ENCODE data around the gene FRS3.
"Not testable (repeated sequence)": the region's sequence is repeated elsewhere in the genome, so short reads cannot be mapped to it uniquely, and the experiment has no call there.

Gene FRS3, protein sequence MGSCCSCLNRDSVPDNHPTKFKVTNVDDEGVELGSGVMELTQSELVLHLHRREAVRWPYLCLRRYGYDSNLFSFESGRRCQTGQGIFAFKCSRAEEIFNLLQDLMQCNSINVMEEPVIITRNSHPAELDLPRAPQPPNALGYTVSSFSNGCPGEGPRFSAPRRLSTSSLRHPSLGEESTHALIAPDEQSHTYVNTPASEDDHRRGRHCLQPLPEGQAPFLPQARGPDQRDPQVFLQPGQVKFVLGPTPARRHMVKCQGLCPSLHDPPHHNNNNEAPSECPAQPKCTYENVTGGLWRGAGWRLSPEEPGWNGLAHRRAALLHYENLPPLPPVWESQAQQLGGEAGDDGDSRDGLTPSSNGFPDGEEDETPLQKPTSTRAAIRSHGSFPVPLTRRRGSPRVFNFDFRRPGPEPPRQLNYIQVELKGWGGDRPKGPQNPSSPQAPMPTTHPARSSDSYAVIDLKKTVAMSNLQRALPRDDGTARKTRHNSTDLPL

DNA sequence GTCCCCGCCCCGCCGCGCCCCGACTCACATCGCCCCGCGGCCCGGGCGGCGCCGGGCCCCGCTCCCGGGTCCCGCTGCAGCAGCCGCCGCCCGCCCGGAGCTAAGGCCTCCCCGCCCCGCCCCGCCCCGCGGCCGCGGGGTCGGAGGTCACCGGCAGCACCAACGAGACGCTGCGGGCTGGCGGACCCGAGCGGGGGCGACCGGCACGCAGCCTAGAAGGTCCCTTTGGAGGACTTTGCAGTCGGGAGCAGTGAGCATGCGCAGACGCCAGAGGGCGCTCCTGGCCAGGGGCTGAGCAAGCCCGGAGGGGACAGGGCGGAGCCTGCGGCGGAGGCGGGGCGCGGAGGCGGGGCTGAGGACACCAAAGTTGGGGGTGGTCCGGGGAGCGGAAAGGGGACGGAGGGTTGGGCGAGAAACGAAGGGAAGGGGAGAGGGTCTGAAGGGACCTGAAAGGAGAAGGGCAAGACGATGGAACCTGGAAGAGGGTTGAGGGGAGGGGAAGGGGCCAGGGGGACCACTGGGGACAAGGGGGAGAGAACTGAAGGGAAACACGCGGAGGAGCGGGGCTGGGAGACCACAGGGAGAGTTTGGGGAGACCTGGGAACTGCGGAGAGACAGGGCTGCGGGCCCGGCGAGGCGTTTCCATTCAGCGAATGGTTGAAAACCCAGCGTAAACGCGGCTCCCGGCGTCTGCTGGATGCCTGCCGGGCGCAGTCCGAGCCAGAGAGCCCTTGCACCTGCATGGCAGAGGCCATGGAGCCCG lies at the start of gene FRS3:
Gene FRS3 (minus strand): TSS at position 113 of the 763 bp plus-strand sequence. CDS start 2,913 bp downstream, outside the sequence.
- DNase-seq = peak; percentile 99

DNA sequence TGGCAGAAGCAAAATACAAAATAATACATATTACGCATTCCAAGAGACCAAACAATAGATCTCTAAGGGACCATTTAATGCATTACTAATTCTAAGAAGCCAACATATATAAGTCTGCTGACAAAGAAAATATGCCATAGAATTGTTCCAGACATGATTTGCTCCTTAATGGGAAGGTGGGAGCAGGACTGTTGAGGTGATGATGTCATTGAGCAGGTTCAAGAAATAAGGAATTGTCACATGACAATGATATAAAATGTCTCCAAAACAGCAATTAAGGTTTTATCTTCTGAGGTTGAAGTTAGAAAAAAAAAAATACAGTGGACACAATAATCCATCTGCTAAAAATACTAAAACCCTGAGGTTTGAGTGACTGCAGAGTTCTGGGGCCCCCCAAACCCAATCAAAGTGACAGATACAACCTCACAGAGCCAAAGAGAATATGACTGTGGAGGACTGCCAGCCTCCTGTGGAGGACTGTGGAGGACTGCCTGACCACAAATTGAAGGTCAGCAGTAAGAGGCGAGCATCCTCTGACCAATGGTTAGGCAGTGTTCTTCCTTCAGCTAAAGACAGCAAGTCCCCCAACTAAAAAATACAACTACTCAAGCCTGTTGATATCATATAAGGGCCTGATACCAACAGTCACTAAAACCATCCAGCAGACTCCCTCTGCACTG lies 46.8 kb upstream of the FRS3 start:
- no peak for DNase-seq

DNA sequence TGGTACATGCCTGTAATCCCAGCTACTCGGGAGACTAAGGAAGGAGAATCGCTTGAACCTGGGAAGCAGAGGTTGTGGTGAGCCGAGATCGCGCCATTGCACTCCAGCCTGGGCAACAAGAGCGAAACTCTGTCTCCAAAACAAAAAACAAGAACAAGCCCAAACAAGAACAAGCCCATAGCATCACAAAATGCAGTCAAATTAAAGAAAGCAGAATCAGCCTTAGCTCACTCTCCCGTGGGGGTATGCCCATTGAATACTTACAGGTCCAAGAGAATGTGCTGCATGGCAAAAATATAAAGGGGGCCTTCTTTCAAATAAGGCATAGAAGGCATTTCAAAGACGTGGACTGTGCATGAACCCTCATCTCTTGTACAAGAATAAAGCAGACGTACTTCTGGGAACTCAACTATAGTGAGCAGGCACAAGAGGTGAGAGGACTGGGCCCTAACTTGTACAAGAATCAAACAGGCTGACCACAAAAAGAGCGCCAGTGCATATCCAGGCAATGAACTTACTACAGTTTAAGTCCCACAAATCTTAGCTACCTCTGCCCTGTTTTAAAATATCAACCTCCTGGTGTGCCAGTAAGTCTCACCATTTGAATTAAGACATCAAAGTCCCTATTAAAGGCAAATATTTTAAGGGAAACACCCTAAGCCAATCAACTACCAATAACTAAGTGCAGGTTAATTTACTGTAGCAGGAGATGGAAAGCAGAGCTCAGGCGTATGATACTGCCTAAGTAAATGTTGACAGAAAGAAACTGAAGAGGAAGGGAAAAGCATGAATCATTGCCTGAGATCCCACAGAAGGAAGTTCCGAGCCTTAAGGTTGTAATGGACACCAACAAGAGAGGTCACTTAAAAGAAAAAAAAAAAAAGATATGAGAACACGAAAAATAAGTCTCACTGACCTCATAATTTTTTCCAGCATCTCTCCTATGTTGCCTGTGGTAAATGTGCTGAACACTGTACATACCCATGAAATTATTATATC lies 45.2 kb upstream of the FRS3 start:
- DNase-seq = no peak

DNA sequence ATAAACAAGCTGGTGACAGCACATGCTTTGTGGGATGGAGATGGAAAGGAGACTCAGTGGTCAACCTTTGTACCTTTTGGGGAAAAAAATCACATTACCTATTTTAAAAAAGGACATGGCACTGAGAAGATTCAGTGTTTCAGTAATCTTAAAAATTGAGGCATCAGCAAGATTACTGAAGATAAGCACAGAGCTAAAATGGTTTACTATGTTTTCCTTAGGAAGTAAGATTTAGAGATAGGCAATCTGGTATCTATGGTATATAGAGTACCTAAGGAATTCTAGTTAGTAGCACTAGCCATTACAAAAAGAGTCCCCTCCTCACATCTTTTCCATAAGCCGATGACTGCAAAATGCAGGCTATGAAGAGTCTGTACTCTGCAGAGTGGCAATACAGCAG lies 43.5 kb upstream of the FRS3 start:
- no peak for DNase-seq

DNA sequence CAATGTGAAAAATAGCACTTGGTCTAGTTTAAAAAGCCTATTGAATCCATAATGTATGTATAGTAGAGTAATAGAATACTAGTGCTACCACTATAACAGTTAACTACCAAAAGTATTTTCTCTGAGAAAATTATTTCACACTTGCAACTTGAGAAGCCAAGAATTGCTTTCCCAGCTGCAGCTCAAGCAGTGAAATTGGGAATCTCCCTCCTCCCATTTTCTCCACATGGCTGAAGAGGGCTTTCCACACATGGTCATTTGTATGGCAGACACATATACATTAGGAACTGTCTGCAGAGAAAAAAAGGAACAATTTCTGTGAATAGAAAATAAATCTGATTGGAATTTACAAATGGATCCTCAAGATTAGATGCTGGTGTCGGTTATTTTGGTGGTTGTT lies 42.3 kb upstream of the FRS3 start:
- DNase-seq = no peak

DNA sequence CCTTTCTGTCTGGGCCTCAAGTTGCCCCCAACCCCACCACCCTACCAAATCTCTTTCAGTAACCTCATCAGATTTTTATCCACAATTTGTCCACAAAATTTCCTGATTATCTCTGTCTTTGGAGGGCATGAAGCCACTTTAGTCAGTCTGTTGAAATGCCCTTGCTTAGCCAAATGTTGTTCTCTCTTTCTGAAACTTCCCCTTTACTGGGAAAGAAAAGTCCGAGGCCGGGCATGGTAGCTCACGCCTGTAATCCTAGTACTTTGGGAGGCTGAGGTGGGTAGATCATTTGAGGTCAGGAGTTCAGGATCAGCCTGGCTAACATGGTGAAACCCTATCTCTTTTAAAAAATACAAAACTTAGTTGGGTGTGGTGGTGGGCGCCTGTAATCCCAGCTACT lies 41.6 kb upstream of the FRS3 start:
- DNase-seq = no peak

DNA sequence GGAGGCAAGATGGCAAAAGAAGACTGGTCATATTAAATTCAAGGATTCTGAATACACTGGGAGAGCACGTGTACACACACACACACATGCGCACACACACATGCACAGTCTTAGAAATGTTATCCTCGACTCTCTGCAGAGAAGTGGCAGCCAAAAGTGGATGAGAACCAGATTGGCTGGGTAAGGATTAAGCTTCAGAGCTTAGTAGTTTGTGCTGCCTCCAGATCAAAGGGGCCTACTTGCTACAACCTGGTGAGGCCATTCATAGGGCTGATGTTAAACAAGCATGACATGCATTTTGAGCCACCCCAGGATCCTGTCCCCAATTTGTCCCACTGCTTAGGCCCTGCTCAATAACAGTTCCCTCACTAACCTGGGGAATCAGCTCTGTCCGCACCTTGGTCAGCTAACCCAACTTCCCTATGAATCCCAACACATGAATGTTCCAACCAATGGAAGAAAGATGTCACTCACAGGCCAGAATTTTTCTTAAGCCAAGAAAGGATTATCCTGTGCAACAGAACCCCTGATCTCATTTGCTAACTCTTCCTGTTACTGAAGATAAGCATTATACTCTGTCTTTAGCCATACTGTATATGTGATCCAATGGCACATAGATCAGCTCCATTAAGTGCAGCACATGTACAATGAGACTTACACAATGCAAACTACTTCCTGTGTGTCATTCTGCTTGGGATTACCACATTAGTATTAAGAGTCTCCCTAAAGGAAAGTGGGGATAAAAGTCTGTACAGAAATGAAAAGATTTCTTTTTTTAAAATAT lies 38.8 kb upstream of the FRS3 start:
- DNase-seq = no peak

DNA sequence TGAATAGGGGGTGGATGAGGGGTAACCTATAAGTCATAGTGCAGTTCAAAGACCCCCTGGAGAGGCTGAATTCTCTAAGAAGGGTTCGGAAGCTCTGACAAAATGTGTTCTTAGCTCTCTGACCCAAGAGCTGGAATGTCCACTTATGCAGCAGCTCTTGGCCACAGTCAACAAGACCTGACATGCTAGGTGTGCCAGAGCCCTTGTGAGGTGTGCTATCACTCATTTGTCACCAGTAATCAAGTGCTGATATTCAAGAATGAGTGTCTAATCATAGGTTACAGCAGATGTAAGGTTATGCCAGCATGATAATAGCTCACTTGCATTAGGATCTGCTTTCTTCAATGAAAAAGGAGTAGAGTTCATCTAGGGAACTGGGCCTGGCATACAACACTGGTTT lies 35.9 kb upstream of the FRS3 start:
- DNase-seq = no peak

DNA sequence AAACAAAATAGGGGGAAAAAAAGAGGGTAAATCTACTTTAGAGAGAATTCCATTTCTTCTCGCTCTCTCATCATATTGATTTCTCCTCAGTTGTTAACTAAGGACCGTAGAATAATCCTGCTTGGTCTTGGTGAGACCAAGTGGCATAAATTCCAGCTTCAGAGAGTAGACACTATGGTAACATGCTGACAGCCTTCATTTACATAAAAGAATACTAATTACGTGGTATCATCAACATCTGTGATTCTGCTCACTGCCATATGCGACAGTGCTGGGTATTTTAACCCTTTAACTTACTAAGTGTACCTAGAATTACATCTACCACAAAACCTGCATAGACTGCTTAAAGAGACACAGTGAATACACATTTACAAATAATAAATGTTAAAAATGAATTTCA lies 34.9 kb upstream of the FRS3 start:
- no peak for DNase-seq

DNA sequence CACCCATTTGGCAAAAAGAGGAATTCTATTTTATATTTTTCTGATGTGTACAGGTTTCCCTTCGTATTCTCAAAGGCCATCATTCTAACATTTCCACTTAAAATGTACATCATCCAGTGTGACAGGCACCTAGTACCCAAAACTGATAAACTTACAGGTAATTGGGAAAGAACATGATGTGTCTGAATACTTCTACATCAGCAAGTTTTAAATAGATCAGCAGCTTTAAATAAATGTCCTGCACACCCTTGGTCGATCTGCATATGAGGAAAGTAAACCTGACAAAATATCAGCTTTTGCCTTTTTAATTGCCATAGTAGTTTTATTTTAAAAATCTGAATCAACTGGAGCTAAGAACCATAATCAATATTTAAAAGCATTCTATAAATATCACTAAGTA lies 34.3 kb upstream of the FRS3 start:
- DNase-seq = no peak

DNA sequence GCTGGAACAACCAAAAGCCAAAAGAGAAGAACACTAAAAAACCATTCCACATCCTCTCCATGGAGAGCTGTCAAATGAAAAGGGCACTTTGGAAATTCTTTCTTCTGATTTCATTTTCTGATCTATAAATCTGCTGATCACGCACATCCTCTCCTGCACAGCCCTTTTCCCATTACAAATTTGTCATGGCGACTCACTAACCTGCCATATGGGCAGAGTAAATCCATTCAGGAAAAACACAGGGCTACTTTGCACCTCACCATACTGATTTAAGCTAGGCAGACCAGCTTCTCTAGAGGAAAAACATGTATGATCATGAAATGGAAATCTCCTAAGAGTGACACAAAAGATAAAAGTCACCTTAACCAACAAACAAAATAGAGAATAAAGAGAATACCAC lies 33.8 kb upstream of the FRS3 start:
- no peak for DNase-seq

DNA sequence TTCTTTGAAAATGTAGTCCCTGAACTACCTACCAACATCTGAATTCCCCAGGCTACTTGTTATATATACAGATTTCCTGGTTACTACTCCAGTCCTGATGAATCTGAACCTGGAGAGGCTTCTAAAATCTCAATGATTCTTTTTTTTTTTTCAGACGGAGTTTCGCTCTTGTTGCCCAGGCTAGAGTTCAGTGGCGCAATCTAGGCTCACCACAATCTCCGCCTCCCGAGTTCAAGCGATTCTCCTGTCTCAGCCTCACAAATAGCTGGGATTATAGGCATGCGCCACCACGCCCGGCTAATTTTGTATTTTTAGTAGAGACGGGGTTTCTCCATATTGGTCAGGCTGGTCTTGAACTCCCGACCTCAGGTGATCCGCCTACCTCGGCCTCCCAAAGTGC lies 32.2 kb upstream of the FRS3 start:
- DNase-seq = not testable (repeated sequence)

DNA sequence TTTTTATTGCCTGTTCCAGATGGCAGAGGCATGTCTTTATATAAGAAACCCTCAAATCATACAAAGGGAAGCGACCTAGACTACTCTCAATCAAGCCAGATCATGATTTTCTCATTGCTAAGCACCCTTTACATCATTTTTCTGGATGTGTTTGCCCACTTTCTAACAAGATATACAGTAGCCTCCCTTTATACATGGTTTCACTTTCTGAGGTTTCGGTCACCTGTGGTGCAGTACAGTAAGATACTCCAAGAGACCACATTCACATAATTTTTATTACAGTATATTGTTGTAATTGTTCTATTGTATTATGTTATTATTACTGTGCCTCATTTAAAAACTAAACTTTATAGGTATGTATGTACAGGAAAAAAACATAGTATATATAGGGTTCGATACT lies 31.4 kb upstream of the FRS3 start:
- no peak for DNase-seq

DNA sequence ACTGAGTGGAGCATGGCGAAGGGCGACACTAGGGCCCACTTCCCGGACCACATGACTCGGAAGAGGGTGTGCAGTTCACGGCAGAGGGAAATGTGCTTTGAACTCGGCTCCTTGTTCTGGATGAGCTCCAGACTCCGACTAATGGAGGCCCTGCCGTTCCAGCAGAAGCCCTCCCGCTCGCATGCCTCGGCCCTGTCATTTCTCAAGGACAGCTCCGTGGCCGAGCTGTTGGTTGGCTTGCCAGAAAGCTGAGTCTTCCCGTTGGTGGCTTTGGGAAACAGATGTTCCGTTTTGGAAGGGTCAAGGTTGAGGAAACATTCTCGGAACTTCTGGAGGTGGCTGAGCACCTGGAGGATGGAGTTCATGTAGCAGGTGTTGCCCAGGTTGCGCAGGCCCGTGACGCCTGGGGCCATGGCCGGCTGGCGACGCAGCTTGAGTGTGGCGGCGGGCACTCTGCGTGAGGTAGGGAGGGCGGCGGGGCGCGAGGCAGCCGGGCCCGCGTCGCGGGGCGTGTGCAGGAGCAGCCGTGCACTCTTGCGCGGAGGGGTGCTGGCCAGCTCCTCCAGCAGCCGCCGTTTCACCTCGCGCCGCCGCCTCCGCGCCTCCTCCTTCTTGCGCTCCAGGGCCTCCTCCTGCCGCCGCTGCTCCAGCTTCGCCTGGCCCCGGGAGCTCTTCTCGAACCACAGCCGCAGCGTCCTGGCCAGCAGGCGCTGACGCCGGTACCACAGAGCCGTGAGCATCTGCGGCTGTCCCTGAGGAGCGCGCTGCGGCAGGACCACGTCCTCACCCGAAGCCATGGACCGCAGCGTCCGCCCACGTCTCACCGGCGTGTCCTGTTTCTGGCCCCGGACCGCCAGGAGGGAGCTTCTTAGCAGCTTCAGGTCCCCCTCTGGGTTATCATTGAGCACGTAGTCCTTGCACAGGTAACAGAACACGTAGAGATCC lies 26.4 kb upstream of the FRS3 start:
- no peak for DNase-seq

DNA sequence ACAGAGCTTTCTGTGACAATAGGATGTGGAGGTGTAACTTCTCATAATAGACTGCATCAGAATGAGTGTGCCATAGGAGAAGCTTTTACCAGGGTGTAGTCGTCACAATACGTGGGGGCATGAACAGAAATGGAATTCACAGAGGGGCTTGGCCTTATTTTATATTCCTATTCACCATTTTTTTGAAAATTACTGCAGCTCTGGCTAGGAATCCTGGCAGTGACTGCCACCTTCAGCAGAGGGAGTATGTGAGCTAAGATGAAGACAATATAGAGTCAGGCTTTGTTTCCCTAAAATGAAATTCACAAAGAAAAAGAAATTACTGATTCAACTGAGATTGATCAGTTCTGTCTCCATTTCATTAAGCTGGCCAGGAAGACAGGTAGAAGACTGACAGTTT lies 21.7 kb upstream of the FRS3 start:
- no peak for DNase-seq

DNA sequence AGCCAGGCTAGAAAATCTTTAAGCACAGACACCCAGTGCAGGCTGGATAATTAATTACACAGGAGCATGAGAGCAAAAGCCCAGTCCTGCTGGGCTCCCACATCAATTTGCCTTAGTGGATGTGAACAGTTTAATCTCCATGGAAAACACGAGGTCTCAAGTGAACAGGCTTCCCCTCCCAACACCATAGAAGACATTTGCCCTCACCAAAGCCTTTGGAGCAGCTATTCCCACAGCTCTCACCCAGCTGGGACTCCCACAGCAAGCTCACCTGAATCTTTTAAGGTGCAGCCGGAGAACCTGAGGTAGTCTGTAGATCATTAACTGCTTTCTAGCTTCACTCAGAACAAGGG lies 19.8 kb upstream of the FRS3 start:
- DNase-seq = no peak

DNA sequence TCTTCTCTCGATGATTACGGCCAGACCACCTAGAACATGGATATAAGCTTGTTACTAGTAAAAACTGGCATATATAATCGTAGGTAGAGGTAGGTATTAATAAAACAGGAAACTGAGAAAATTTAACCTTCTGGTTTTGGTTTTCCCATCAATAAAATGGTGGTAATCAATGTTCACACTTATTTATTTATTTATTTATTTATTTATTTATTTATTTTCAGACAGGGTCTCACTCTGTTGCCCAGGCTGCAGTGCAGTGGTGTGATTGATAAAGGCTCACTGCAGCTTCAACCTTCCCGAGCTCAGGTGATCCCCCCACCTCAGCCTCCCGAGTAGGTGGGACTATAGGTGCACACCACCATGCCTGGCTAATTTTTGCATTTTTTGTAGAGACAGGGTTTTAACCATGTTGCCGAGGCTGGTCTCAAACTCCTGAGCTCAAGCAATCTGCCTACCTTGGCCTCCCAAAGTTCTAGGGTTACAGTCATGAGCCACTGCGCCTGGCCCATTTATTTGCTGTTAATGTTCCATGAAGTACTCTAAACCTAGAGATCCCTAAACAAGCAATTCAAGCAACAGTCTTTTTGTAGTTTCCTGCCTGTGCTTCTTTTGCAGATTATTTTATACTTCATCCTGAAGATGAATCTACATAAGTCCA lies 19.3 kb upstream of the FRS3 start:
- no peak for DNase-seq

DNA sequence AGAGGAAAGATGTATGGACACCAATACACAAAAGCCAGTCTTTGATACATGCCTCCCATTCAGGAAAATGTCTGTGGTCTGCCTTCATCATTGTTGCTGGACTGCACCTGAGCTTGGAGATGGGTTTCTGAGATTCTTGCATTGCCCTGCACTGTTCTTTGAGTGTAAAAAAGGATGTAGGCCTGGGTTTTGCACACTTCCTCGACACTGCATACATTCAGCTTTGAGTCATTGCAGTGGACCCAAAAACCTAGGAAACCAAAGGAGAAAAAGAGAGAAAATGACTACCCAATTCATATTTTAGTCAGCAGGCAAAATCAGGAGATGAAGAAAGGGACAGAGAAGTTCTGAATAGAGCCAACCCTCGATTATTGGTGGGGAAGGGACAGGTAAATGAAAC lies 16.8 kb upstream of the FRS3 start:
- DNase-seq = no peak

DNA sequence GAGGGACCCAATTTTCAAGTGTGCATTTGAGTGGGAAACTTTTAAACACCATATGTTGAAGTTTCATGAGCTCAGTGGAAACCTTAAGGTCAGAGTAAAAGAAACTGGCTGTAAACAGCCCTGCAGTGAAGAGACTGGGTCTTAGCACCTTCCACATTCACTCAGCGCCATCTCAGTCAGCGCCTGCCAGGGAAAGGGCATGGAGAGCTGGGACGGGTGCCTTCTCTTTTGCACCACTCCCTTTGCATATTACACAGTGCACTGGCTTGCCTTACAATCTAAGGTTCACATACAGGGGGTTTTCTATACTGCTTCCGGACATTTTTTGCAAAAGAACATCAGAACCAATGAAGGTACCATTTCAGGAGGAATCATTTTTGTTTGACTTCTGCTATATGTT lies 12.3 kb upstream of the FRS3 start:
- DNase-seq = no peak

DNA sequence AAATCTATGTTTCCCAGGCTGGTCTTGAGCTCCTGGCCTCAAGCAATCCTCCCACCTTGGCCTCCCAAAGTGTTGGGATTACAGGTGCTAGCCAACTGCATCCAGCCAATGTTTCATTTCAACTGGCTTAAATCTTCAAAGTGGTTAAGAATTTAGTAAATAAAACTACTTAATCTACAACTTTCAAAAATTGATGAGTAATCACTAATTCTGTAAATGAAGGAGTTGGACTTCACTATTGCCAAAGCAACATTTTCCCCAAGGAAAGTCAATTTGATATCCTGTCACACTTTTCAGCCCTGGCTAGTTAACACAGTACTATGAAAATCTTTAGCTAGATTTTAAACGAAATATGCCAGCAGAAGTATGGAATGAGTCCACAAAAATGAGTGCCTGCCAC lies 11.6 kb upstream of the FRS3 start:
- DNase-seq = no peak
